ENCODE results near the gene APBA2. TPM values are rescaled to one million over a fixed set of nuclear protein-coding genes. Genes with fewer than 3 reads are reported as not detected.

Gene APBA2
- total RNA-seq, 1 donor from 2014 or later, result 33.1 TPM

DNA sequence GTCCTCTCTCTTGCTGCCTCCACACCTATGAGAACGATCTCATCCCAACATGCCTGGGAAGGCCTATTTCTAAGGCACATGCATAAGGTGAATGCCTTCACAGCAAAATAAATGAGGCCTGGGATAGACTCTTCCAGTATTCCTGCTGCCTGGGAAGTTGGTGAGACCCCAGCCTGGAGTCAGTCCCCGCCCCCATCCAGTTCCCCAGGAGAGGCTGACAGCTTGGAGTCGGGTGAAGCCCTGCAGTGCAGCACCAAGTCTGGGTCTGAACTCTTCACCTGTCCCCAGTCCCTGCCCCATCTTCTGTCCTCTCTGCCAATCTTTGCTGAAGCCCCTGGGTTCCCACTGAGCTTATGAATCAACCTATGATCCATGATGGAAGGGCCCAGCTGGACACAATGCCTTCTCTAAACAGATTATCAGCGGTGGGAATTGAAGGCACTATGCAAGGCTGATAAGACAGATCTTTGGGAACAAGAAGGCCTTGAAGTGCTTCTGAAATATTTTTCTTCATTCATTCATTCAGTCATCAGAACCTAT is 10.2 kb upstream of the APBA2 start:
- no peaks in the 10 kb centered on the region for H3K27me3 Mint-ChIP-seq (ENCODE audit: low read depth)
- peaks cover 9% of the 10 kb centered on the region for H3K9me3 Mint-ChIP-seq
- TF ChIP-seq, protein P1, sequence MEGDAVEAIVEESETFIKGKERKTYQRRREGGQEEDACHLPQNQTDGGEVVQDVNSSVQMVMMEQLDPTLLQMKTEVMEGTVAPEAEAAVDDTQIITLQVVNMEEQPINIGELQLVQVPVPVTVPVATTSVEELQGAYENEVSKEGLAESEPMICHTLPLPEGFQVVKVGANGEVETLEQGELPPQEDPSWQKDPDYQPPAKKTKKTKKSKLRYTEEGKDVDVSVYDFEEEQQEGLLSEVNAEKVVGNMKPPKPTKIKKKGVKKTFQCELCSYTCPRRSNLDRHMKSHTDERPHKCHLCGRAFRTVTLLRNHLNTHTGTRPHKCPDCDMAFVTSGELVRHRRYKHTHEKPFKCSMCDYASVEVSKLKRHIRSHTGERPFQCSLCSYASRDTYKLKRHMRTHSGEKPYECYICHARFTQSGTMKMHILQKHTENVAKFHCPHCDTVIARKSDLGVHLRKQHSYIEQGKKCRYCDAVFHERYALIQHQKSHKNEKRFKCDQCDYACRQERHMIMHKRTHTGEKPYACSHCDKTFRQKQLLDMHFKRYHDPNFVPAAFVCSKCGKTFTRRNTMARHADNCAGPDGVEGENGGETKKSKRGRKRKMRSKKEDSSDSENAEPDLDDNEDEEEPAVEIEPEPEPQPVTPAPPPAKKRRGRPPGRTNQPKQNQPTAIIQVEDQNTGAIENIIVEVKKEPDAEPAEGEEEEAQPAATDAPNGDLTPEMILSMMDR (IDR thresholded peaks at IDR 0.05; ENCODE audit: unreplicated experiment), result no peak
- H3K36me3 Mint-ChIP-seq, result no peaks in the 10 kb centered on the region
- no peak overlapping the region for H3K27ac Mint-ChIP-seq
- H3K4me1 Mint-ChIP-seq, result no peaks in the 10 kb centered on the region
- no peak overlapping the region for H3K4me3 Mint-ChIP-seq
- no peak for DNase-seq (ENCODE audit: low spot score in 2 of 2, unreplicated experiment in 2 of 2)

GRCh38 chr15:28876131-28876844 is 9.5 kb upstream of the APBA2 start:
- Mint-ChIP-seq H3K27me3 (ENCODE audit: low read depth) (no peaks in the 10 kb centered on the region), H3K27ac (no peak overlapping the region), H3K36me3 (no peaks in the 10 kb centered on the region), H3K9me3 (peaks cover 7% of the 10 kb centered on the region), H3K4me1 (no peaks in the 10 kb centered on the region), H3K4me3 (no peak overlapping the region)
- no peak for DNase-seq (ENCODE audit: low spot score in 2 of 2, unreplicated experiment in 2 of 2)
- TF ChIP-seq, protein P1 (IDR thresholded peaks at IDR 0.05; ENCODE audit: unreplicated experiment), result no peak

DNA sequence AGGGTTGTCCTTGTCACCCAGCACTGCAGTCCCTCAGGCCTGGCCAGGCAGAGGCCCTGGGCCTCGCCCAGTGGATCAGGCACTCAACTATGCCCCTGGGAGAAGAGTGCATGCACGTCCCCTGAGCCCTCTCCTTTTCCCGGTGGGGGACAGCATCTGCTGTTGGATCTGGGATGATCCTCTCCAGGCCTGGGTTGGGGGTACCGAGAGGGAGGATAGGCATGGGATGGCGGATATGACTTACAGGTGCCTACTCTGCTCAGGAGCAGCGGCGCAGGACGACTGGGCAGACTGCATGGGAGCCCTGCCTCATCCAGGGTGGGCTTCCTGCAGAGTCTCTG is 9.0 kb upstream of the APBA2 start:
- no peak for DNase-seq (ENCODE audit: low spot score in 2 of 2, unreplicated experiment in 2 of 2)
- Mint-ChIP-seq H3K9me3 (peaks cover 2% of the 10 kb centered on the region), H3K4me3 (no peak overlapping the region), H3K27ac (no peak overlapping the region), H3K36me3 (no peaks in the 10 kb centered on the region), H3K4me1 (no peaks in the 10 kb centered on the region), H3K27me3 (ENCODE audit: low read depth) (no peaks in the 10 kb centered on the region)
- TF ChIP-seq, protein P1 (IDR thresholded peaks at IDR 0.05; ENCODE audit: unreplicated experiment), result no peak

DNA sequence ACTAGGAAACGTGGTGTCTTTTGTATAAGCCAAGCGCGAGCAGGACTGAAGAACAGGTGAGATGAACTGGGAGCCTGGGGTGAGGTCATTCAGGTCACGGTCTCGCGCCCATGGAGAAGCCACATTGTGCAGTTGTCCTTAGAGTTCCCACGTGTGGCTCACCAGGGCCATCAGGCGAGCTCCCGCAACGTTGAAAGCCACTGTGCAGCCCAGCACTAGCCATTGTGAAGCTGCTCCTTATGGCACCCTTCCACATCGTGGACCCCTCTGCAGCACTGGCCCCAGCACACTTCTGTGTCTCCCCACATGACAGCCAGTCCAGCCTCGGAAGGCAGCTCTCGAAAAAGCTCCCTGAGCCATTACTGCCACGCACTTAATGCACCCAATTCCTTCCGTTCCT is 7.6 kb upstream of the APBA2 start:
- Mint-ChIP-seq H3K9me3 (no peaks in the 10 kb centered on the region), H3K27me3 (ENCODE audit: low read depth) (no peaks in the 10 kb centered on the region), H3K4me3 (no peak overlapping the region)

DNA sequence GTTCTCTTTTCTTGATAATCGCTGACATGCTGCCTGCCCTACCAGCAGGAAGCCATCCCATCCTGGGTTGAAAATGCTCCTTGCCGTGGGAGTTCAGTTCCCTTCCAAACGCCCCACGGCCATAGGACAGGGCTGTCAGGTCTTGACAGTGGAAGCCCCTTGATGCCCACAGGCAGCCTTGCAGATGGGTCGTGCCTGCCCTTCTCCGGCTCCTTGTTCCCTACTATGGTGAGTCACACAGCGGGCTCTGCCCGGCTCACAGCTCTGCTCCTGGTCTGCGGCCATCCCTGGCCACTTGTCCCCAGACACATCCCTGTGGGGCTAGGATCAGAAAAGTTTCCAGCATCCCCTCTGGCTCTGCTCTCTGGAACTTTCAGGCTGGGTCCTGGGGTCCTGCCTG is 6.2 kb upstream of the APBA2 start:
- TF ChIP-seq, protein P1 (IDR thresholded peaks at IDR 0.05; ENCODE audit: unreplicated experiment), result no peak
- Mint-ChIP-seq H3K36me3 (no peaks in the 10 kb centered on the region), H3K27ac (no peak overlapping the region), H3K27me3 (ENCODE audit: low read depth) (no peaks in the 10 kb centered on the region), H3K4me1 (no peaks in the 10 kb centered on the region), H3K9me3 (no peaks in the 10 kb centered on the region), H3K4me3 (no peak overlapping the region)
- no peak for DNase-seq (ENCODE audit: low spot score in 2 of 2, unreplicated experiment in 2 of 2)

More for the DNA sequence above, 7.6 kb upstream of the APBA2 start:
- no peak for DNase-seq (ENCODE audit: low spot score in 2 of 2, unreplicated experiment in 2 of 2)
- Mint-ChIP-seq H3K36me3 (no peaks in the 10 kb centered on the region), H3K4me1 (no peaks in the 10 kb centered on the region), H3K27ac (no peak overlapping the region)
- TF ChIP-seq, protein P1 (IDR thresholded peaks at IDR 0.05; ENCODE audit: unreplicated experiment), result no peak
